Measurements from ENCODE around the gene NFIB.

DNA sequence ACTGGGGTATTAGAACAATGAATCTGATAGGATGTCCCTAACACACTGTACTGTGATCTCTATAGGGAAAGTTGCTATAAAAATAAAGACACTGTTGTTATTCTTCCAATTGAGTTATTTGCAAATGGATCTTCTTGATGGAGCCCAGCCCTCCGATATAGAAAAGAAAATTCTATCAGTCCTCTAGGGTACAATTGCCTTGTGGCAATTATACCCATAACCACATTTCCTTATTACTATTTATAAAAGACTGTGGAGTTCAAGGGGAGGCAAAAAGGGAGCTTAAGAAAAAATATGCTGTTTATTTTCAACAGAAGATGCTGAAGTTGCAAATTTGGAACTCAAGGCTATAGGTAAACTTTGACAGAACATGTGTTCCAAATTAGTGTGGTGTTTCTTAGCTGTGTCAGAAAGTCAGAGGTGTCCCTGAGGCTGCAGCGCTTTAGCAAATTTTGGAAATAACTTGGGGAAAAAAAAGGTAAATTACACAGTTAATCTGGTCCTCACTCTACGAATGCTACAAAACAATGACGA is 116.5 kb downstream of the NFIB start:
- TF ChIP-seq, protein P1, sequence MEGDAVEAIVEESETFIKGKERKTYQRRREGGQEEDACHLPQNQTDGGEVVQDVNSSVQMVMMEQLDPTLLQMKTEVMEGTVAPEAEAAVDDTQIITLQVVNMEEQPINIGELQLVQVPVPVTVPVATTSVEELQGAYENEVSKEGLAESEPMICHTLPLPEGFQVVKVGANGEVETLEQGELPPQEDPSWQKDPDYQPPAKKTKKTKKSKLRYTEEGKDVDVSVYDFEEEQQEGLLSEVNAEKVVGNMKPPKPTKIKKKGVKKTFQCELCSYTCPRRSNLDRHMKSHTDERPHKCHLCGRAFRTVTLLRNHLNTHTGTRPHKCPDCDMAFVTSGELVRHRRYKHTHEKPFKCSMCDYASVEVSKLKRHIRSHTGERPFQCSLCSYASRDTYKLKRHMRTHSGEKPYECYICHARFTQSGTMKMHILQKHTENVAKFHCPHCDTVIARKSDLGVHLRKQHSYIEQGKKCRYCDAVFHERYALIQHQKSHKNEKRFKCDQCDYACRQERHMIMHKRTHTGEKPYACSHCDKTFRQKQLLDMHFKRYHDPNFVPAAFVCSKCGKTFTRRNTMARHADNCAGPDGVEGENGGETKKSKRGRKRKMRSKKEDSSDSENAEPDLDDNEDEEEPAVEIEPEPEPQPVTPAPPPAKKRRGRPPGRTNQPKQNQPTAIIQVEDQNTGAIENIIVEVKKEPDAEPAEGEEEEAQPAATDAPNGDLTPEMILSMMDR (IDR thresholded peaks at IDR 0.05; ENCODE audit: low read length), result no peak
- TF ChIP-seq EZH2phosphoT487 (IDR thresholded peaks at IDR 0.05; ENCODE audit: low read length) (no peak), EZH2 (optimal IDR thresholded peaks at IDR 0.05; ENCODE audit: low read depth, low read length) (no peak)
